Sigmoid colon (tissue), 7 donors: ENCODE results near the gene CASP1. TPM values are rescaled to one million over a fixed set of nuclear protein-coding genes. Genes with fewer than 3 reads are reported as not detected.
"Not testable (repeated sequence)": the region's sequence is repeated elsewhere in the genome, so short reads cannot be mapped to it uniquely, and the experiment has no call there.

Source experiments
- DNase-seq: peaks from one replicate; pipeline ENCODE4 v3.0.0-alpha.2; 2019
- H3K27ac ChIP-seq, 4 donors: fragments of 200-600 bp; sonication (generic); one replicate each; pipeline ENCODE4 v1.5.1; 2016 to 2019; ENCODE audit warnings: mild to moderate bottlenecking in 1 of 4
- H3K27me3 ChIP-seq, 3 donors: fragments of 200-600 bp; sonication (generic); one replicate each; pipeline ENCODE4 v1.5.1; 2019; ENCODE audit warnings: mild to moderate bottlenecking in 1 of 3
- H3K36me3 ChIP-seq, 4 donors: fragments of 200-600 bp; sonication (generic); one replicate each; pipeline ENCODE4 v1.5.1; 2016 to 2019
- H3K4me1 ChIP-seq, 4 donors: fragments of 200-600 bp; sonication (generic); one replicate each; pipeline ENCODE4 v1.5.1; 2017 to 2019
- H3K4me3 ChIP-seq, 4 donors: fragments of 200-600 bp; sonication (generic); one replicate each; pipeline ENCODE4 v1.5.1; 2017 to 2019; ENCODE audit warnings: mild to moderate bottlenecking in 2 of 4, moderate library complexity in 1 of 4
- H3K9me3 ChIP-seq, 4 donors: fragments of 200-600 bp in 3 of 4; sonication (generic) in 3 of 4; one replicate each; pipeline versions ENCODE4 v1.5.1 to v1.6.1; 2013 to 2019
- EP300 ChIP-seq, 4 donors: sonication (generic); formaldehyde crosslinking; IDR thresholded peaks; one replicate each; pipeline ENCODE4 v1.6.1; 2017; ENCODE audit warnings: antibody characterized with exemption in 4 of 4
- POLR2A ChIP-seq, 2 donors: fragments of 450-650 bp; IDR thresholded peaks; one replicate each; pipeline ENCODE4 v1.6.1; 2016; ENCODE audit warnings: antibody characterized with exemption in 2 of 2, mild to moderate bottlenecking in 2 of 2, moderate library complexity in 2 of 2
- POLR2AphosphoS5 ChIP-seq, 4 donors: sonication (generic); formaldehyde crosslinking; IDR thresholded peaks; one replicate each; pipeline ENCODE4 v1.6.1; 2017; ENCODE audit warnings: antibody characterized with exemption in 4 of 4
- WGBS, 2 donors: extraction: QIAGEN DNeasy Blood & Tissue Kit; methylation state at CpG; one replicate each; pipeline ENCODE4 v1.1.7; 2013; 5-methylcytosine and 5-hydroxymethylcytosine counted together
- intact Hi-C: fragments of 100-400 bp; cut with DNase I; formaldehyde crosslinking; loops from one replicate; pipeline ENCODE4 v1.15.1; 2023
- polyA plus RNA-seq, 3 donors: library from polyadenylated mRNA; stranded (reverse); fragments of 200-250 nt; gene quantifications; one replicate each; pipeline ENCODE4 v1.2.3, GENCODE V29; 2013
- total RNA-seq, 4 donors: library from RNA; depleted of rRNA; stranded (reverse); fragments of >200 nt; gene quantifications; one replicate each; pipeline ENCODE4 v1.1.0, GENCODE V29; 2016
- TF ChIP-seq, protein P1 (sequence below), 4 experiments: fragments of 450-650 bp in 3 of 4; fragments of 200-600 bp in 1 of 4; IDR thresholded peaks; one replicate each; pipeline ENCODE4 v1.5.1; 2016 to 2019; ENCODE audit warnings: antibody characterized with exemption in 4 of 4, mild to moderate bottlenecking in 3 of 4, moderate library complexity in 2 of 4
- donor health status: healthy with polysubstance abuse.
- donor health status: Bipolar disorder and iron deficiency.
- donor health status: healthy.

The CASP1 gene
- total and polyA plus RNA-seq, 7 donors = 8.3 to 192 (median 14.3) TPM

DNA sequence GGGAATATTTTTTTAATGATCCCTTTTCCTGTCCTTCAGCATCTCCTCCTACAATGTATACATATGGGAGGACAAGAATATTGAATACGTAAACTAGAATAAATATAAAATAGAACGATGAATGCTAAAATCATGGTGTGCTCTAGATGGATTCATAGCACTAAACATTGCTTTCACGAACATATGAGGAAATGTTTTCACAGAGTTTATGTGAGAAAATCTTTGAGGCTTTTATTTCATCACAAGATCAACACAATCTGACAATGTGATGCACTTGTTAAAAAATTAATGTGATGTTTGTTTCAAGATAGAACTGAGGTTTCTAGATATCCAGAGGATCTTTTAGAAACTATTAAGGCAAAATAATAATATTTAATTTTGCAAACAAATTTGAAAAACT, 7.2 kb upstream of the CASP1 start:
- Histone ChIP-seq H3K4me1 (peaks cover 0 to 19% (median 6%) of the 10 kb centered on the region in 4 donors), H3K27ac (no peak overlapping the region), H3K27me3 (no peaks in the 10 kb centered on the region), H3K4me3 (no peak overlapping the region), H3K9me3 (no peaks in the 10 kb centered on the region), H3K36me3 (no peaks in the 10 kb centered on the region)
- WGBS, 2 donors = 84% methylated on average over 3 of the region's 3 CpGs
- intact Hi-C loops = no loop called here
- no peak for DNase-seq
- no peak for TF ChIP-seq EP300 (IDR thresholded peaks at IDR 0.05)
- TF ChIP-seq POLR2AphosphoS5 (IDR thresholded peaks at IDR 0.05) = no peak
- no peak for TF ChIP-seq POLR2A (IDR thresholded peaks at IDR 0.05)

DNA sequence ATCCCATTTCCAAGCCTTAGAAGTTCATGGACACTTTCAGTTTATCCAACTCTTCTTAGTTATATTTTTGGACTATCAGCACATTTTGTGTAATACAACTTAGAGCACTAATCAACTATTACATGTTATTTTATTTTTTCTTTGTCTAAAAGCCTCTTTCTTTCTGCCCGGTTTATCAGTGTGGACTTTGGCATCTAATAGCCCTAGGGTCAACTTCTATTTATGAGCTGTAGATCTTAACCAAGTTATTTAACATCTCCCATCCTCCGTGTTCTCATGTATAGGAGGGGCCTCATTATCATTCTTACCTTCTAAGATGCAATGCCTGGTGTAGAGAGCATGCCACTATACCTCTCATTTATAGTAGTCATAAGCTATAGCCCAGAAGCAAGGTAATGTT, 5.8 kb upstream of the CASP1 start:
- H3K36me3 ChIP-seq = no peaks in the 10 kb centered on the region
- H3K9me3 ChIP-seq = no peaks in the 10 kb centered on the region
- WGBS, 2 donors = 53 to 77% methylated on average over 2 of the region's 2 CpGs
- no peak overlapping the region for H3K4me3 ChIP-seq
- TF ChIP-seq POLR2AphosphoS5 (IDR thresholded peaks at IDR 0.05) = no peak
- TF ChIP-seq, protein P1, sequence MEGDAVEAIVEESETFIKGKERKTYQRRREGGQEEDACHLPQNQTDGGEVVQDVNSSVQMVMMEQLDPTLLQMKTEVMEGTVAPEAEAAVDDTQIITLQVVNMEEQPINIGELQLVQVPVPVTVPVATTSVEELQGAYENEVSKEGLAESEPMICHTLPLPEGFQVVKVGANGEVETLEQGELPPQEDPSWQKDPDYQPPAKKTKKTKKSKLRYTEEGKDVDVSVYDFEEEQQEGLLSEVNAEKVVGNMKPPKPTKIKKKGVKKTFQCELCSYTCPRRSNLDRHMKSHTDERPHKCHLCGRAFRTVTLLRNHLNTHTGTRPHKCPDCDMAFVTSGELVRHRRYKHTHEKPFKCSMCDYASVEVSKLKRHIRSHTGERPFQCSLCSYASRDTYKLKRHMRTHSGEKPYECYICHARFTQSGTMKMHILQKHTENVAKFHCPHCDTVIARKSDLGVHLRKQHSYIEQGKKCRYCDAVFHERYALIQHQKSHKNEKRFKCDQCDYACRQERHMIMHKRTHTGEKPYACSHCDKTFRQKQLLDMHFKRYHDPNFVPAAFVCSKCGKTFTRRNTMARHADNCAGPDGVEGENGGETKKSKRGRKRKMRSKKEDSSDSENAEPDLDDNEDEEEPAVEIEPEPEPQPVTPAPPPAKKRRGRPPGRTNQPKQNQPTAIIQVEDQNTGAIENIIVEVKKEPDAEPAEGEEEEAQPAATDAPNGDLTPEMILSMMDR (IDR thresholded peaks at IDR 0.05) = no peak
- TF ChIP-seq POLR2A (IDR thresholded peaks at IDR 0.05) = no peak
- no peak for TF ChIP-seq EP300 (IDR thresholded peaks at IDR 0.05)
- H3K27ac ChIP-seq = no peak overlapping the region
- no peaks in the 10 kb centered on the region for H3K27me3 ChIP-seq
- no peak for DNase-seq
- intact Hi-C loops = no loop called here
- peaks cover 0 to 4% (median 0%) of the 10 kb centered on the region in 4 donors for H3K4me1 ChIP-seq

DNA sequence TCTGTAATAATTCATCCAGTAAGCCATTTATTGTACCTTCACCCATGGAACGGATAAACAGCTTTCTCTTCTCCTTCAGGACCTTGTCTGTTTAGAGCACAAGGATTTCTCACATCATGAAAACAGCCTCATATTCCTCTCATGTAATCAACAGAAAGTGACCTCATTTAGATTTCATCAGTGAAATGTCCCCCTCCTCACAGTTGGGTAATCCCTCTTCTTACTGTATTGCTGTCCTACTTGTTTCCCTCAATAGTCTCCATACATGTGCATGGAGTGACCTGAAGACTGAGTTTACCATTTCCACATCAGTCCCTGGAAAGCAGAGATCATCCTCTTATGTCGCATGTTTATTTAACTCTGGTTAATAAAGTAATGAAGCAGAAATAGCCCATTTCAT, 556 bp downstream of the CASP1 start:
- H3K4me3 ChIP-seq = peak overlapping the region in 3 of 4 donors; percentile 36
- H3K27me3 ChIP-seq, H3K36me3 ChIP-seq, DNase-seq, intact Hi-C loops, H3K9me3 ChIP-seq: not testable (repeated sequence)
- H3K27ac ChIP-seq = peak overlapping the region; percentile 48 to 74 (median 72)
- peaks cover 0 to 13% (median 8%) of the 10 kb centered on the region in 4 donors for H3K4me1 ChIP-seq
- WGBS, 2 donors = 40 to 42% methylated on average over 2 of the region's 2 CpGs

DNA sequence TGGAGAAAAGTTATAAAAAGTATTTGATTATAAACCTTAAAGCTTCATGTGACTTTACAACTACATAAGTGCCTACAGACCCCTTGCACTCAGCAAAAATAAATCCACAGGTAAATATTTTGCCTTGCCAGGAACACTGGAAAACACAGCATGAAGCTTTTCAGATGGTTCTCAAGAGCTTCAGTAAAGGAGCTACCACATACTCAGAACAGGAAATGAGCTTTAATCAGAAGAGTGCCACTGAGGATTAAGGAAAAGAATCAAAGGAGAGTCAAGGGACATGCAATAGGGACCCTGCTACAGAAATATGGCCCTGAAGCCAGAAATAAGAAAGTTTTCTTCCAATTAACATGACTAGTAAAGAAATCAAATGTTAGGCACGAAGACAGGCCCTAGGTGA, 1.2 kb downstream of the CASP1 start:
- peak overlapping the region in 3 of 4 donors; percentile 36 for H3K4me3 ChIP-seq
- peaks cover 0 to 13% (median 8%) of the 10 kb centered on the region in 4 donors for H3K4me1 ChIP-seq
- no peak for TF ChIP-seq POLR2AphosphoS5 (IDR thresholded peaks at IDR 0.05)
- TF ChIP-seq, protein P1 (IDR thresholded peaks at IDR 0.05) = no peak
- no peak for TF ChIP-seq POLR2A (IDR thresholded peaks at IDR 0.05)
- TF ChIP-seq EP300 (IDR thresholded peaks at IDR 0.05) = no peak
- H3K36me3 ChIP-seq = peaks cover 0 to 4% (median under 1%) of the 10 kb centered on the region in 4 donors
- peak overlapping the region in 3 of 4 donors; percentile 70 to 74 (median 73) for H3K27ac ChIP-seq
- H3K27me3 ChIP-seq = no peaks in the 10 kb centered on the region
- intact Hi-C loops = no loop called here
- WGBS, 2 donors = 79% methylated on average over 1 of the region's 1 CpG
- H3K9me3 ChIP-seq = no peaks in the 10 kb centered on the region
- no peak for DNase-seq

DNA sequence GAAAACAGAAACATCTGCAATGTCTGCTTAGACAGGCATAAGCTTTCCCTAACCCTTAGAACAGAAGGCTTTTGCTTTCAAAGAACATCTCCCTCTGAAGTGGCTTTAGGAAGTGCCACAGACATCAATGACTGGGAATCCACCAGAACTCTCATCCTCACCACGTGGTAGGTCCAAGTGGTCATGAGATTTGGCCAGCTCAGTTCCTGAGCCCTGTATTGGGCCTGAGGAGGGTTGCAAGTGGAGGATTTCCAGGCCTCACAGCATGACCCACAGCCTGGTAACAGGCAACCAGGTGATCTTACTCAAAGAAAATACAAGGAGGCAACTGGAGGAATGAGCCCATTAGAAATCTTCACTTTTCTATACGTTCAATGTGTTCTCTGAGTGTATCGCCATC, 1.6 kb downstream of the CASP1 start:
- no peak for DNase-seq
- H3K4me1 ChIP-seq = peaks cover 0 to 13% (median 8%) of the 10 kb centered on the region in 4 donors
- WGBS, 2 donors = 77 to 80% methylated on average over 3 of the region's 3 CpGs
- H3K36me3 ChIP-seq = peaks cover 0 to 4% (median 1%) of the 10 kb centered on the region in 4 donors
- H3K27ac ChIP-seq = peak overlapping the region in 2 of 4 donors; percentile 22 to 74
- intact Hi-C loops = no loop called here
- H3K27me3 ChIP-seq = no peaks in the 10 kb centered on the region
- peak overlapping the region in 3 of 4 donors; percentile 36 for H3K4me3 ChIP-seq
- TF ChIP-seq, protein P1 (IDR thresholded peaks at IDR 0.05) = no peak
- no peak for TF ChIP-seq POLR2AphosphoS5 (IDR thresholded peaks at IDR 0.05)
- no peak for TF ChIP-seq POLR2A (IDR thresholded peaks at IDR 0.05)
- TF ChIP-seq EP300 (IDR thresholded peaks at IDR 0.05) = no peak
- no peaks in the 10 kb centered on the region for H3K9me3 ChIP-seq

DNA sequence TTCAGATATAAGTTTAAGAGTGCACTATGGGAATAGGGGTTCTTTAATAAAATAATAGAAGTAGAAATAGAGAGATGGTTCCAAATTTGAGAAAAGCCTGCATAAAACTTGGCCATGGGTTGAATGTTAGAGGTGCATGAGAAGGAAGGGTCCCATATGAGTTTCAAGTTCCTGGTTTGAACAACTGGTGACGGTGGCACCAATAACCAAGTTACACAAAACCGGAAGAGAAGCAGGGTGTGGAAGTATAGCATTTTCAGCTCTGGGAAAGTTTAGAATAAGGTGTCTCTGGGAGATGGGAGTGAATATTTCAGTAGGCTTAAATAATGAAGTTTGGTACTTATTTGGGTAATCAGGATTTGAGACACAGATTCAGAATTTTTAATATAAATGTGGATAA, 2.4 kb downstream of the CASP1 start:
- Histone ChIP-seq H3K36me3 (peaks cover 0 to 4% (median 1%) of the 10 kb centered on the region in 4 donors), H3K27me3 (no peaks in the 10 kb centered on the region), H3K27ac (no peak overlapping the region), H3K9me3 (no peaks in the 10 kb centered on the region), H3K4me1 (peaks cover 0 to 13% (median 8%) of the 10 kb centered on the region in 4 donors), H3K4me3 (peak overlapping the region in 1 of 4 donors; percentile 36)
- intact Hi-C loops = no loop called here
- 71 to 75% methylated on average over 2 of the region's 2 CpGs for WGBS, 2 donors
- no peak for TF ChIP-seq POLR2AphosphoS5 (IDR thresholded peaks at IDR 0.05)
- no peak for DNase-seq
